HL-60 (cell line): Measurements from ENCODE around the gene LYPD3.

Source experiments
- CTCF ChIP-seq: IDR thresholded peaks from one replicate; pipeline ENCODE4 v1.5.1; 2011; ENCODE audit warnings: low read length, control low read depth, inconsistent platforms; ENCODE audit not compliant: insufficient read depth
- REST ChIP-seq: IDR thresholded peaks from 2 replicates; pipeline ENCODE4 v1.6.1; 2012; ENCODE audit warnings: low read depth; ENCODE audit not compliant: insufficient replicate concordance

GRCh38 chr19:43476606-43477005 is 11.2 kb upstream of the LYPD3 start:
- TF ChIP-seq CTCF (no peak), REST (no peak)
